Erythroblast (primary cell): ENCODE results near the gene ULK4.
"Not testable (repeated sequence)": the region's sequence is repeated elsewhere in the genome, so short reads cannot be mapped to it uniquely, and the experiment has no call there.

Experiments
- GATA1 ChIP-seq: IDR thresholded peaks from 2 replicates; pipeline ENCODE4 v1.6.1; 2011; ENCODE audit warnings: low read depth, mild to moderate bottlenecking, control low read depth, low read length, moderate library complexity
- POLR2A ChIP-seq: IDR thresholded peaks from 2 replicates; pipeline ENCODE4 v1.6.1; 2011; ENCODE audit warnings: mild to moderate bottlenecking, low read length

GRCh38 chr3:41977401-41977800, 15.5 kb upstream of the ULK4 start:
- not testable (repeated sequence) for TF ChIP-seq POLR2A, GATA1
